Naive thymus-derived CD4-positive, alpha-beta T cell (primary cell): ENCODE results near the gene ATP6V0B. TPM values are rescaled to one million over a fixed set of nuclear protein-coding genes. Genes with fewer than 3 reads are reported as not detected.
A peak's percentile ranks its signal among the peaks of the same experiment; 100 is the strongest.

Source experiments
- ATAC-seq: fragments of 150-1000 bp; cut with Tn5 transposase; 2 replicates; pipeline ENCODE4 v1.10.0; 2021; ENCODE audit warnings: mild to moderate bottlenecking, moderate library complexity
- CTCF ChIA-PET: fragments of 350-600 bp; sonication (Branson Sonifier 250); formaldehyde crosslinking; loops from one replicate; lab custom pipeline; 2021; ENCODE audit warnings: antibody characterized with exemption; lab: Charles Lee
- POLR2A ChIA-PET: fragments of 350-600 bp; sonication (Branson Sonifier 250); formaldehyde crosslinking; loops from one replicate; lab custom pipeline; 2021; ENCODE audit warnings: antibody characterized with exemption, inconsistent platforms; lab: Charles Lee
- DNase-seq, 9 donors: peaks; one replicate each; pipeline versions ENCODE4 v3.0.0 to v3.0.0-alpha.2; 2020 to 2022; ENCODE audit warnings: mixed read lengths in 1 of 9
- H3K27ac ChIP-seq: one replicate; pipeline ENCODE4 v1.7.0; 2013; ENCODE audit warnings: mild to moderate bottlenecking, low read depth, low read length, moderate library complexity
- H3K27me3 ChIP-seq, 2 donors: one replicate each; pipeline ENCODE4 v1.7.0; 2013; ENCODE audit warnings: low read length in 2 of 2, mild to moderate bottlenecking in 2 of 2, moderate library complexity in 2 of 2; ENCODE audit not compliant: control insufficient read depth in 2 of 2, insufficient read depth in 2 of 2
- H3K36me3 ChIP-seq, 3 experiments: 1 replicate in 2 of 3; 2 replicates in 1 of 3; pipeline ENCODE4 v1.7.0; 2013; ENCODE audit warnings: low read length in 3 of 3, mild to moderate bottlenecking in 3 of 3, moderate library complexity in 1 of 3; ENCODE audit not compliant: insufficient read depth in 3 of 3, control insufficient read depth in 2 of 3
- H3K4me1 ChIP-seq, 2 donors: one replicate each; pipeline ENCODE4 v1.7.0; 2013; ENCODE audit warnings: low read length in 2 of 2, mild to moderate bottlenecking in 2 of 2, moderate library complexity in 1 of 2; ENCODE audit not compliant: control insufficient read depth in 2 of 2, insufficient read depth in 2 of 2
- H3K4me3 ChIP-seq: 2 replicates; pipeline ENCODE4 v1.7.0; 2013; ENCODE audit warnings: mild to moderate bottlenecking, low read length
- H3K9me3 ChIP-seq, 3 experiments: 1 replicate in 2 of 3; 2 replicates in 1 of 3; pipeline ENCODE4 v1.7.0; 2013; ENCODE audit warnings: low read length in 3 of 3; ENCODE audit not compliant: control insufficient read depth in 2 of 3
- H3K27ac Mint-ChIP-seq, 9 donors: one replicate each; pipeline ENCODE4 v1.8.0; 2020 to 2022; ENCODE audit warnings: mixed read lengths in 9 of 9, mild to moderate bottlenecking in 8 of 9, moderate library complexity in 5 of 9, inconsistent platforms in 2 of 9
- H3K27me3 Mint-ChIP-seq, 5 donors: one replicate each; pipeline ENCODE4 v1.8.0; 2021 to 2022; ENCODE audit warnings: mixed read lengths in 5 of 5, mild to moderate bottlenecking in 1 of 5
- H3K36me3 Mint-ChIP-seq, 5 donors: one replicate each; pipeline ENCODE4 v1.8.0; 2020 to 2022; ENCODE audit warnings: mixed read lengths in 5 of 5, mild to moderate bottlenecking in 3 of 5, inconsistent platforms in 1 of 5
- H3K4me1 Mint-ChIP-seq, 7 donors: one replicate each; pipeline ENCODE4 v1.8.0; 2020 to 2022; ENCODE audit warnings: mixed read lengths in 7 of 7, mild to moderate bottlenecking in 3 of 7, inconsistent platforms in 1 of 7
- H3K4me3 Mint-ChIP-seq, 10 donors: one replicate each; pipeline ENCODE4 v1.8.0; 2020 to 2022; ENCODE audit warnings: mild to moderate bottlenecking in 10 of 10, mixed read lengths in 10 of 10, moderate library complexity in 6 of 10, inconsistent platforms in 2 of 10
- H3K9me3 Mint-ChIP-seq, 11 donors: one replicate each; pipeline ENCODE4 v1.8.0; 2020 to 2022; ENCODE audit warnings: mixed read lengths in 11 of 11, mild to moderate bottlenecking in 4 of 11, inconsistent platforms in 1 of 11, moderate library complexity in 1 of 11
- intact Hi-C, 2 donors: fragments of 100-400 bp; cut with micrococcal nuclease; formaldehyde crosslinking; loops; one replicate each; pipeline ENCODE4 v1.15.1; 2023
- polyA plus RNA-seq, 2 donors: library from polyadenylated mRNA; unstranded; fragments of 300-500 nt; fragmentation: Illumina TruSeq; gene quantifications; one replicate each; pipeline ENCODE4 v1.2.3, GENCODE V29; 2021
- total RNA-seq, 6 experiments: library from RNA in 5 of 6; stranded (reverse) in 5 of 6; gene quantifications; 1 replicate in 5 of 6; 2 replicates in 1 of 6; pipeline ENCODE4 v1.2.3 and lab custom pipeline; 2021 to 2026

Gene ATP6V0B
- total and polyA plus RNA-seq, 7 experiments from 2014 or later = 47.3 to 166 (median 139) TPM

- ChIA-PET POLR2A (interaction anchor here (1.0 kb wide), 1 partner anchor 11 kb away, joined by 3 read pairs; no protein-coding TSS in a partner anchor), CTCF (no interaction called here)
- Histone ChIP-seq H3K36me3 (peaks cover 0 to 32% (median 11%) of the 10 kb centered on the region in 3 experiments), H3K27me3 (peaks cover 0 to 7% of the 10 kb centered on the region in 2 donors), H3K27ac (no peak overlapping the region), H3K9me3 (no peaks in the 10 kb centered on the region), H3K4me3 (peak overlapping the region; percentile 4), H3K4me1 (peaks cover 16 to 18% of the 10 kb centered on the region in 2 donors)
- H3K36me3 Mint-ChIP-seq = peaks cover 12 to 22% (median 20%) of the 10 kb centered on the region in 5 donors
- H3K27ac Mint-ChIP-seq = peak overlapping the region in 2 of 9 donors; percentile 58 to 81
- no peaks in the 10 kb centered on the region for H3K9me3 Mint-ChIP-seq
- H3K27me3 Mint-ChIP-seq = peaks cover 0 to 15% (median 6%) of the 10 kb centered on the region in 5 donors
- DNase-seq (peak in 1 of 9 donors; percentile 60), ATAC-seq (no peak)
- peaks cover 25 to 46% (median 37%) of the 10 kb centered on the region in 7 donors for H3K4me1 Mint-ChIP-seq
- intact Hi-C loops = loop anchor here (5.0 to 10.0 kb wide), 5 partner anchors 275 to 1705 kb away; partner anchors contain the start of genes CCDC163 (in 1 of the 2), ELOVL1 (in 1 of the 2), GPBP1L1 (in 1 of the 2) and MMACHC (in 1 of the 2)
- H3K4me3 Mint-ChIP-seq = peak overlapping the region; percentile 71 to 93 (median 86)
These were observed 4.9 kb downstream of the ATP6V0B start for GRCh38 chr1:43979528-43980254.

- Mint-ChIP-seq H3K9me3 (no peaks in the 10 kb centered on the region), H3K4me1 (peaks cover 25 to 46% (median 37%) of the 10 kb centered on the region in 7 donors), H3K27ac (peak overlapping the region in 1 of 9 donors; percentile 81), H3K36me3 (peaks cover 12 to 22% (median 20%) of the 10 kb centered on the region in 5 donors), H3K27me3 (peaks cover 0 to 15% (median 6%) of the 10 kb centered on the region in 5 donors), H3K4me3 (peak overlapping the region; percentile 61 to 93 (median 86))
- ATAC-seq (no peak), DNase-seq (no peak)
- intact Hi-C loops = no loop called here
- Histone ChIP-seq H3K27me3 (peaks cover 0 to 7% of the 10 kb centered on the region in 2 donors), H3K4me1 (peaks cover 16 to 18% of the 10 kb centered on the region in 2 donors), H3K36me3 (peaks cover 0 to 24% (median 11%) of the 10 kb centered on the region in 3 experiments), H3K27ac (no peak overlapping the region), H3K4me3 (no peak overlapping the region), H3K9me3 (no peaks in the 10 kb centered on the region)
- POLR2A ChIA-PET = interaction anchor here (1.0 kb wide), 1 partner anchor 10 kb away, joined by 3 read pairs; no protein-coding TSS in a partner anchor
- CTCF ChIA-PET = no interaction called here
These were observed 5.7 kb downstream of the ATP6V0B start for GRCh38 chr1:43980255-43981134.

- ATAC-seq (no peak), DNase-seq (no peak)
- intact Hi-C loops = no loop called here
- no peak overlapping the region for H3K27ac ChIP-seq
- peaks cover 0 to 15% (median 6%) of the 10 kb centered on the region in 5 donors for H3K27me3 Mint-ChIP-seq
- no peaks in the 10 kb centered on the region for H3K9me3 Mint-ChIP-seq
- peaks cover 21 to 39% (median 32%) of the 10 kb centered on the region in 7 donors for H3K4me1 Mint-ChIP-seq
- no peak overlapping the region for H3K27ac Mint-ChIP-seq
- H3K4me3 Mint-ChIP-seq = peak overlapping the region in 1 of 10 donors; percentile 88
- peaks cover 11 to 13% of the 10 kb centered on the region in 2 donors for H3K4me1 ChIP-seq
- H3K9me3 ChIP-seq = no peaks in the 10 kb centered on the region
- H3K27me3 ChIP-seq = peaks cover 0 to 7% of the 10 kb centered on the region in 2 donors
- ChIA-PET CTCF (no interaction called here), POLR2A (no interaction called here)
- no peak overlapping the region for H3K4me3 ChIP-seq
- peaks cover 12 to 22% (median 20%) of the 10 kb centered on the region in 5 donors for H3K36me3 Mint-ChIP-seq
- H3K36me3 ChIP-seq = peaks cover 0 to 23% (median 11%) of the 10 kb centered on the region in 3 experiments
These were observed 6.4 kb downstream of the ATP6V0B start for GRCh38 chr1:43981135-43981491.

GRCh38 chr1:43981636-43982035, 6.9 kb downstream of the ATP6V0B start:
- Histone ChIP-seq H3K9me3 (no peaks in the 10 kb centered on the region), H3K4me3 (no peak overlapping the region), H3K27ac (no peak overlapping the region), H3K4me1 (peaks cover 9% of the 10 kb centered on the region in 2 donors), H3K36me3 (peaks cover 0 to 20% (median 11%) of the 10 kb centered on the region in 3 experiments), H3K27me3 (peaks cover 0 to 7% of the 10 kb centered on the region in 2 donors)
- ATAC-seq = no peak
- Mint-ChIP-seq H3K9me3 (no peaks in the 10 kb centered on the region), H3K4me1 (peaks cover 16 to 34% (median 27%) of the 10 kb centered on the region in 7 donors), H3K36me3 (peaks cover 12 to 18% (median 17%) of the 10 kb centered on the region in 5 donors), H3K27me3 (peaks cover 0 to 15% (median 6%) of the 10 kb centered on the region in 5 donors), H3K27ac (no peak overlapping the region), H3K4me3 (peak overlapping the region in 1 of 10 donors; percentile 43)
- ChIA-PET CTCF (no interaction called here), POLR2A (no interaction called here)
- DNase-seq = no peak
- intact Hi-C loops = no loop called here

- ChIA-PET CTCF (no interaction called here), POLR2A (no interaction called here)
- Histone ChIP-seq H3K27me3 (peaks cover 0 to 7% of the 10 kb centered on the region in 2 donors), H3K4me1 (peaks cover 5 to 9% of the 10 kb centered on the region in 2 donors), H3K27ac (no peak overlapping the region), H3K4me3 (no peak overlapping the region), H3K36me3 (peaks cover 0 to 14% (median 11%) of the 10 kb centered on the region in 3 experiments), H3K9me3 (no peaks in the 10 kb centered on the region)
- H3K4me1 Mint-ChIP-seq = peaks cover 10 to 28% (median 21%) of the 10 kb centered on the region in 7 donors
- H3K9me3 Mint-ChIP-seq = no peaks in the 10 kb centered on the region
- H3K4me3 Mint-ChIP-seq = peak overlapping the region in 1 of 10 donors; percentile 9
- peak overlapping the region in 1 of 9 donors; percentile 55 for H3K27ac Mint-ChIP-seq
- DNase-seq (no peak), ATAC-seq (no peak)
- peaks cover 0 to 15% (median 6%) of the 10 kb centered on the region in 5 donors for H3K27me3 Mint-ChIP-seq
- intact Hi-C loops = no loop called here
- H3K36me3 Mint-ChIP-seq = peaks cover 7 to 12% (median 11%) of the 10 kb centered on the region in 5 donors
These were observed 7.5 kb downstream of the ATP6V0B start for GRCh38 chr1:43982241-43982640.

GRCh38 chr1:43982808-43983207, 8.0 kb downstream of the ATP6V0B start:
- Mint-ChIP-seq H3K9me3 (no peaks in the 10 kb centered on the region), H3K27me3 (peaks cover 0 to 15% (median 6%) of the 10 kb centered on the region in 5 donors), H3K36me3 (peaks cover 2 to 6% (median 5%) of the 10 kb centered on the region in 5 donors), H3K4me3 (no peak overlapping the region), H3K4me1 (peaks cover 4 to 22% (median 15%) of the 10 kb centered on the region in 7 donors), H3K27ac (peak overlapping the region in 1 of 9 donors; percentile 55)
- no peak overlapping the region for H3K27ac ChIP-seq
- no peak overlapping the region for H3K4me3 ChIP-seq
- ATAC-seq = peak; percentile 48
- ChIA-PET POLR2A (no interaction called here), CTCF (no interaction called here)
- intact Hi-C loops = no loop called here
- peaks cover 0 to 7% of the 10 kb centered on the region in 2 donors for H3K27me3 ChIP-seq
- no peaks in the 10 kb centered on the region for H3K9me3 ChIP-seq
- DNase-seq = no peak
- H3K36me3 ChIP-seq = peaks cover 0 to 8% (median 7%) of the 10 kb centered on the region in 3 experiments
- H3K4me1 ChIP-seq = peaks cover 4 to 9% of the 10 kb centered on the region in 2 donors
